Thyroid gland (tissue), 4 donors: Measurements from ENCODE around the gene GAD1. TPM values are rescaled to one million over a fixed set of nuclear protein-coding genes. Genes with fewer than 3 reads are reported as not detected.

Source experiments
- DNase-seq, 2 donors: peaks; one replicate each; pipeline ENCODE4 v3.0.0-alpha.2; 2019
- H3K27ac ChIP-seq, 3 donors: fragments of 200-600 bp; sonication (generic); 1 replicate in 2 of 3; 2 replicates in 1 of 3; pipeline ENCODE4 v1.5.1; 2016 to 2019; ENCODE audit warnings: mild to moderate bottlenecking in 1 of 3, moderate library complexity in 1 of 3
- H3K27me3 ChIP-seq: fragments of 200-600 bp; sonication (generic); one replicate; pipeline ENCODE4 v1.5.1; 2019
- H3K36me3 ChIP-seq, 2 donors: fragments of 200-600 bp; sonication (generic); one replicate each; pipeline ENCODE4 v1.5.1; 2016 to 2019
- H3K4me1 ChIP-seq, 2 donors: fragments of 200-600 bp; sonication (generic); one replicate each; pipeline ENCODE4 v1.5.1; 2017 to 2019
- H3K4me3 ChIP-seq, 3 donors: fragments of 200-600 bp; sonication (generic); replicated peaks in 1 of 3; 1 replicate in 2 of 3; 2 replicates in 1 of 3; pipeline ENCODE4 v1.5.1; 2016; ENCODE audit warnings: mild to moderate bottlenecking in 1 of 3
- H3K9me3 ChIP-seq: fragments of 200-600 bp; sonication (generic); one replicate; pipeline ENCODE4 v1.5.1; 2017
- POLR2A ChIP-seq, 2 donors: fragments of 450-650 bp; IDR thresholded peaks; one replicate each; pipeline ENCODE4 v1.6.1; 2017; ENCODE audit warnings: antibody characterized with exemption in 2 of 2, mild to moderate bottlenecking in 2 of 2, moderate library complexity in 1 of 2
- WGBS, 2 donors: methylation state at CpG; one replicate each; pipeline ENCODE4 v1.1.5; 2017; 5-methylcytosine and 5-hydroxymethylcytosine counted together
- intact Hi-C: fragments of 100-400 bp; cut with DNase I; formaldehyde crosslinking; loops from one replicate; pipeline ENCODE4 v1.15.1; 2023
- total RNA-seq, 4 donors: library from RNA; depleted of rRNA; stranded (reverse); fragments of >200 nt; gene quantifications; one replicate each; pipeline ENCODE4 v1.2.3, GENCODE V29; 2016
- TF ChIP-seq, protein P1 (sequence below), 6 experiments: fragments of 200-600 bp in 3 of 6; fragments of 450-650 bp in 3 of 6; sonication (generic) in 3 of 6; IDR thresholded peaks; one replicate each; pipeline ENCODE4 v1.5.1; 2016 to 2019; ENCODE audit warnings: antibody characterized with exemption in 6 of 6, mild to moderate bottlenecking in 2 of 6, inconsistent platforms in 1 of 6, moderate library complexity in 1 of 6

The GAD1 gene
- total RNA-seq, 4 donors from 2014 or later, result 0.11 to 0.94 (median 0.46) TPM

GRCh38 chr2:170829036-170829435, 12.3 kb downstream of the GAD1 start:
- H3K4me1 ChIP-seq, result no peaks in the 10 kb centered on the region
- 35 to 42% methylated on average over 2 of the region's 2 CpGs for WGBS, 2 donors
- no peaks in the 10 kb centered on the region for H3K36me3 ChIP-seq
- TF ChIP-seq, protein P1, sequence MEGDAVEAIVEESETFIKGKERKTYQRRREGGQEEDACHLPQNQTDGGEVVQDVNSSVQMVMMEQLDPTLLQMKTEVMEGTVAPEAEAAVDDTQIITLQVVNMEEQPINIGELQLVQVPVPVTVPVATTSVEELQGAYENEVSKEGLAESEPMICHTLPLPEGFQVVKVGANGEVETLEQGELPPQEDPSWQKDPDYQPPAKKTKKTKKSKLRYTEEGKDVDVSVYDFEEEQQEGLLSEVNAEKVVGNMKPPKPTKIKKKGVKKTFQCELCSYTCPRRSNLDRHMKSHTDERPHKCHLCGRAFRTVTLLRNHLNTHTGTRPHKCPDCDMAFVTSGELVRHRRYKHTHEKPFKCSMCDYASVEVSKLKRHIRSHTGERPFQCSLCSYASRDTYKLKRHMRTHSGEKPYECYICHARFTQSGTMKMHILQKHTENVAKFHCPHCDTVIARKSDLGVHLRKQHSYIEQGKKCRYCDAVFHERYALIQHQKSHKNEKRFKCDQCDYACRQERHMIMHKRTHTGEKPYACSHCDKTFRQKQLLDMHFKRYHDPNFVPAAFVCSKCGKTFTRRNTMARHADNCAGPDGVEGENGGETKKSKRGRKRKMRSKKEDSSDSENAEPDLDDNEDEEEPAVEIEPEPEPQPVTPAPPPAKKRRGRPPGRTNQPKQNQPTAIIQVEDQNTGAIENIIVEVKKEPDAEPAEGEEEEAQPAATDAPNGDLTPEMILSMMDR (IDR thresholded peaks at IDR 0.05), result no peak
- no peak for TF ChIP-seq POLR2A (IDR thresholded peaks at IDR 0.05)
- H3K27me3 ChIP-seq, result no peaks in the 10 kb centered on the region
- no peak overlapping the region for H3K4me3 ChIP-seq
- no peak overlapping the region for H3K27ac ChIP-seq
- DNase-seq, result no peak
- intact Hi-C loops, result no loop called here
- no peaks in the 10 kb centered on the region for H3K9me3 ChIP-seq

- TF ChIP-seq, protein P1 (IDR thresholded peaks at IDR 0.05), result no peak
- no peak for TF ChIP-seq POLR2A (IDR thresholded peaks at IDR 0.05)
Observed at GRCh38 chr2:170830166-170830565, 13.5 kb downstream of the GAD1 start.

GRCh38 chr2:170831115-170831514, 14.4 kb downstream of the GAD1 start:
- H3K9me3 ChIP-seq, result no peaks in the 10 kb centered on the region
- no peak for DNase-seq
- no peak overlapping the region for H3K4me3 ChIP-seq
- no peak overlapping the region for H3K27ac ChIP-seq
- H3K4me1 ChIP-seq, result no peaks in the 10 kb centered on the region
- intact Hi-C loops, result no loop called here
- 92 to 98% methylated on average over 4 of the region's 4 CpGs for WGBS, 2 donors
- no peaks in the 10 kb centered on the region for H3K27me3 ChIP-seq
- H3K36me3 ChIP-seq, result no peaks in the 10 kb centered on the region
- TF ChIP-seq, protein P1 (IDR thresholded peaks at IDR 0.05), result no peak
- no peak for TF ChIP-seq POLR2A (IDR thresholded peaks at IDR 0.05)

More at GRCh38 chr2:170830166-170830565, 13.5 kb downstream of the GAD1 start:
- no peaks in the 10 kb centered on the region for H3K27me3 ChIP-seq
- H3K4me3 ChIP-seq, result no peak overlapping the region
- WGBS, 2 donors, result 78 to 91% methylated on average over 3 of the region's 3 CpGs
- no peaks in the 10 kb centered on the region for H3K9me3 ChIP-seq
- H3K36me3 ChIP-seq, result no peaks in the 10 kb centered on the region
- no peak for DNase-seq
- no peaks in the 10 kb centered on the region for H3K4me1 ChIP-seq
- intact Hi-C loops, result no loop called here
- H3K27ac ChIP-seq, result no peak overlapping the region

- no peak overlapping the region for H3K4me3 ChIP-seq
- no peaks in the 10 kb centered on the region for H3K4me1 ChIP-seq
- TF ChIP-seq, protein P1 (IDR thresholded peaks at IDR 0.05), result no peak
- no peak for TF ChIP-seq POLR2A (IDR thresholded peaks at IDR 0.05)
- intact Hi-C loops, result no loop called here
- DNase-seq, result no peak
- 42 to 47% methylated on average over 5 of the region's 5 CpGs for WGBS, 2 donors
- no peaks in the 10 kb centered on the region for H3K9me3 ChIP-seq
- H3K36me3 ChIP-seq, result no peaks in the 10 kb centered on the region
- H3K27ac ChIP-seq, result no peak overlapping the region
- no peaks in the 10 kb centered on the region for H3K27me3 ChIP-seq
Observed at GRCh38 chr2:170836027-170836426, 19.3 kb downstream of the GAD1 start.

DNA sequence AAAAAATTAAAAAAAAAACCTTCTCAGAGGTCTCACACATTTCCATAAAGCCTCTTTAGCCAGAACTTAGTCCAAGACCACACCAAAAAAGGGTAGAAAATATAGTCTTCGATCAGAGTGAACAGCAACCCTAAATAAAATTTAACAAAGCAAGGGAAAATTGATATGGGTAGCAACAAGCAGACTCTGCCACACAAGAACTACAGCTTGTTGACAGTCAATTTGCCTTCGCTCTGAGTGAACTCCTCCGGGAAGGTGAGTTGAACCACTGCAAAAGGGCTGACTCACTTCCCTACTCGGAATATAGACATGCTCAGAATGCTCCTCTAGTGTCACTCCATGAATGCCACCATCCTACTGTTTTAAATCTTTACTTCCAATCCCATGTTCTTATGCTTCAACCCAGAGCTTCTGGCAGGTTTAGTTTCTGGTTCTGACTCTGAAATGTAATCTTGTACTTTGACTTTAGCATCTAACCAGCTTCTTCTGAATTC, 24.1 kb downstream of the GAD1 start:
- no peak overlapping the region for H3K4me3 ChIP-seq
- H3K9me3 ChIP-seq, result no peaks in the 10 kb centered on the region
- no peaks in the 10 kb centered on the region for H3K27me3 ChIP-seq
- H3K36me3 ChIP-seq, result no peaks in the 10 kb centered on the region
- no peak for TF ChIP-seq POLR2A (IDR thresholded peaks at IDR 0.05)
- TF ChIP-seq, protein P1 (IDR thresholded peaks at IDR 0.05), result no peak
- H3K27ac ChIP-seq, result no peak overlapping the region
- intact Hi-C loops, result no loop called here
- no peak for DNase-seq
- WGBS, 2 donors, result 87 to 90% methylated on average over 4 of the region's 4 CpGs
- no peaks in the 10 kb centered on the region for H3K4me1 ChIP-seq
